Bronchial smooth muscle cell (primary cell): ENCODE measurements around the gene DLG5. TPM values are rescaled to one million over a fixed set of nuclear protein-coding genes. Genes with fewer than 3 reads are reported as not detected.

ENCODE experiments used
- total RNA-seq: library from RNA; depleted of rRNA; stranded (reverse); fragments of >200 nt; gene quantifications from 2 replicates; pipeline ENCODE4 v1.2.1, GENCODE V29; 2014

DLG5 gene, protein sequence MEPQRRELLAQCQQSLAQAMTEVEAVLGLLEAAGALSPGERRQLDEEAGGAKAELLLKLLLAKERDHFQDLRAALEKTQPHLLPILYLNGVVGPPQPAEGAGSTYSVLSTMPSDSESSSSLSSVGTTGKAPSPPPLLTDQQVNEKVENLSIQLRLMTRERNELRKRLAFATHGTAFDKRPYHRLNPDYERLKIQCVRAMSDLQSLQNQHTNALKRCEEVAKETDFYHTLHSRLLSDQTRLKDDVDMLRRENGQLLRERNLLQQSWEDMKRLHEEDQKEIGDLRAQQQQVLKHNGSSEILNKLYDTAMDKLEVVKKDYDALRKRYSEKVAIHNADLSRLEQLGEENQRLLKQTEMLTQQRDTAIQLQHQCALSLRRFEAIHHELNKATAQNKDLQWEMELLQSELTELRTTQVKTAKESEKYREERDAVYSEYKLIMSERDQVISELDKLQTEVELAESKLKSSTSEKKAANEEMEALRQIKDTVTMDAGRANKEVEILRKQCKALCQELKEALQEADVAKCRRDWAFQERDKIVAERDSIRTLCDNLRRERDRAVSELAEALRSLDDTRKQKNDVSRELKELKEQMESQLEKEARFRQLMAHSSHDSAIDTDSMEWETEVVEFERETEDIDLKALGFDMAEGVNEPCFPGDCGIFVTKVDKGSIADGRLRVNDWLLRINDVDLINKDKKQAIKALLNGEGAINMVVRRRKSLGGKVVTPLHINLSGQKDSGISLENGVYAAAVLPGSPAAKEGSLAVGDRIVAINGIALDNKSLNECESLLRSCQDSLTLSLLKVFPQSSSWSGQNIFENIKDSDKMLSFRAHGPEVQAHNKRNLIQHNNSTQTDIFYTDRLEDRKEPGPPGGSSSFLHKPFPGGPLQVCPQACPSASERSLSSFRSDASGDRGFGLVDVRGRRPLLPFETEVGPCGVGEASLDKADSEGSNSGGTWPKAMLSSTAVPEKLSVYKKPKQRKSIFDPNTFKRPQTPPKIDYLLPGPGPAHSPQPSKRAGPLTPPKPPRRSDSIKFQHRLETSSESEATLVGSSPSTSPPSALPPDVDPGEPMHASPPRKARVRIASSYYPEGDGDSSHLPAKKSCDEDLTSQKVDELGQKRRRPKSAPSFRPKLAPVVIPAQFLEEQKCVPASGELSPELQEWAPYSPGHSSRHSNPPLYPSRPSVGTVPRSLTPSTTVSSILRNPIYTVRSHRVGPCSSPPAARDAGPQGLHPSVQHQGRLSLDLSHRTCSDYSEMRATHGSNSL (N-terminal part only)
- 33.9 and 46.0 TPM in 2 replicates for total RNA-seq

DNA sequence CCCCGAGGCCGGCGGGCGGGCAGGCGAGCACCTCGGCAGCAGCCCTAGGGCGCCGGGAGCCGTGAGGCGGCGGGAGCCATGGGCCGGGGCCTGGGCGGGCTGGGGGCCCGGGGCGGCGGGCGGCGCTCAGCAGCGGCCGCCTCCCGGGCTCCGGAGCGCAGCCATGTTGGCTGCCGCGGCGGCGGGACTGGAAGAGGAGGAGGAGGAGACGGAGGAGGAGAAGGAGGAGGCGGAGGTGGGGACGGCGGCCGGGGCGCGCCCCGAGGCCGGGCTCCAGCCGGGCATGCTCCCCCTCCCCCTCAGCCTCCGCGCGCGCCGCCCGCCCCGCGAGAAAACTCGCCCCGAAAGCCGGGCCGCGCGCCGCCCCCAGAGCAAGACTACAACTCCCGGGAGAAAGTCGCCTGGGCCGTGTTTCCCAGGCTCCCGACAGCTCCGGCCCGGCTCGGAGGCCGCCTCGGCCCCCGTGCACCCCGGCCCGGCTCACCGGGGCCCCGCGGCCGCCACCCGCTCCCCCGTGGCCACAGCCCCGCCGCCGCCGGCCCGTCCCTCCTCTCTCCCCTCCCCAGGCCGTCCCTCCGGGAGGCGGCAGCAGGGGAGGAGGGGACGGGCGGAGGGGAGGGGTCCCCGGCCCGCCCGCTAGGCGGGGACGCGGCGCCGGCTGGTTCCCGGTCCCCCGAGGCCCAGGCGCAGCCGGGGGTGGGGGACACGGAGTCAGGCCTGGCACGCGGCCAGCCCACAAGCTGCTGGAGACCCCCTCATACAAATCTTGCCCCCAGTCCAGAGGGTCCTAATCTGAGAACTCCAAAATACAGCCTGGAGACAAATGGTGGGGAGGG lies at the start of gene DLG5:
TSS of gene DLG5 (minus strand) at position 190 of the 836 bp plus-strand sequence. CDS start 235 bp downstream, outside the sequence.

Other genes starting within 250 kb of the DLG5 start
- 12.5 and 14.3 TPM in 2 replicates for gene POLR3A, start 102.8 kb upstream of the DLG5 start, total RNA-seq
- 2,377 and 2,646 TPM in 2 replicates for gene RPS24, start 107.1 kb upstream of the DLG5 start, total RNA-seq